BE2C (cell line): ENCODE measurements around the gene ANGPTL8.

ENCODE experiments used
- DNase-seq: peaks from one replicate; pipeline ENCODE4 v3.0.0-alpha.2; 2020
- H3K27me3 ChIP-seq: fragments of 250-450 bp; sonication (Bioruptor Pico); 2 replicates; pipeline ENCODE4 v1.5.1; 2020; ENCODE audit warnings: mild to moderate bottlenecking
- H3K36me3 ChIP-seq: fragments of 250-450 bp; sonication (Bioruptor Pico); 2 replicates; pipeline ENCODE4 v1.5.1; 2020; ENCODE audit warnings: mild to moderate bottlenecking
- H3K4me1 ChIP-seq: fragments of 250-450 bp; sonication (Bioruptor Pico); 2 replicates; pipeline ENCODE4 v1.5.1; 2020
- H3K4me3 ChIP-seq: 2 replicates; pipeline ENCODE4 v1.5.1; 2011; ENCODE audit warnings: low read depth, low read length
- H3K9me3 ChIP-seq: fragments of 250-450 bp; sonication (Bioruptor Pico); 2 replicates; pipeline ENCODE4 v1.5.1; 2020
- CTCF ChIP-seq: IDR thresholded peaks from 2 replicates; pipeline ENCODE4 v1.5.1; 2012; ENCODE audit warnings: mild to moderate bottlenecking, low read depth, low read length

ANGPTL8 gene

DNA sequence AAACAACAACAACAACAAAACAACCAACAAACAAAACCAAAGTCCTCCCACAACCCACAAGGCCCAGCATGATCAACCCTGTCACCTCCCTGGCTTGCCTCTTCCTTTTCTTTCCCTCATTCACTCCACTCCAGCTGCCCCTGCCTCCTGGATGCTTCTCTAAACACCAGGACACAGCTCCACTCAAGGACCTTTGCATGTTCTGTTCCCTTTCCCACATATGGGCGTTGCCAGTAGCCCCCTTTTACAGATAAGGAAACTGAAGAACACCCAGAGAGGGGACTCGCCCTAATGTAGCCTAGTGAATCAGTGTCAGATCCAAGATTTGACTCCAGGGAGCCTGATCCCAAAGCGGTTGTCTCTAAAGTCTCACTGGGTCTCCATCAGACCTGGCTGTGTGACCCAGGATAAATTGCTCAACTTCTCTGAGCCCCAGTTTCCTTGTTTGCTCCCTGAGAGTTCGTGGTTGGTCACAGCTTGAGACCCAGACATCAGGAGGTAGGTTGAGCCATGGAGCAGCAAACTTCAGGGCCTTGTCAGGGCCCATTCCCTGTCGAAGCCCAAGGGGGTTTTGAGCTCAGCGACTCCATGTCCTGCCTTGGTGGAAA lies 25.9 kb downstream of the ANGPTL8 start:
- H3K4me3 ChIP-seq, result no peak overlapping the region
- no peak for TF ChIP-seq CTCF
- no peaks in the 10 kb centered on the region for H3K9me3 ChIP-seq
- no peaks in the 10 kb centered on the region for H3K27me3 ChIP-seq
- H3K4me1 ChIP-seq, result no peaks in the 10 kb centered on the region; the same call in 1 of the 2 replicates
- H3K36me3 ChIP-seq, result no peaks in the 10 kb centered on the region
- DNase-seq, result no peak

DNA sequence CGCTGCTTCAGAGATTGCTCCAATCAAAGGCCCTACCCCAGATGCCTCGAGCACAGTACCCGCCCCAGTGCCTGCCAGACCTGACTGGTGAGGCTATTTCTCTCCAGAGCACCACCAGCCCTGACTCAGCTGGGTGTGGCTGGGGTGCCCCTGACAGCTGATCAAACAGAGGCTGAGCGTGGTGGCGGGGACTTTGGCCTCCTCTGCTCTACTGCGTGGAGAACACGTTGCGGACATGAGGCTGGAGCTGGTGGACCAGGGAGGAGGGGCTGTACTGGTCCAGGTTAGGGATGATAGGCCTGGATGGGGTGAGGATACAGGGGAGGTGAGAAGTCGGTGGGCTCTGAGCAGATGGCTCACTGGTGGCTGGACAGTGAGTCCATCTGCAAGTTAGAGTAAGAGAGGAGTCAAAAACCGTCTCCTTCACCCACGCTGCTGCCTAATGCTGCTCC lies 26.4 kb downstream of the ANGPTL8 start:
- no peak overlapping the region for H3K4me3 ChIP-seq
- DNase-seq, result no peak
- H3K4me1 ChIP-seq, result no peaks in the 10 kb centered on the region; the same call in 1 of the 2 replicates
- H3K9me3 ChIP-seq, result no peaks in the 10 kb centered on the region
- H3K27me3 ChIP-seq, result no peaks in the 10 kb centered on the region
- H3K36me3 ChIP-seq, result no peaks in the 10 kb centered on the region
- TF ChIP-seq CTCF, result no peak

DNA sequence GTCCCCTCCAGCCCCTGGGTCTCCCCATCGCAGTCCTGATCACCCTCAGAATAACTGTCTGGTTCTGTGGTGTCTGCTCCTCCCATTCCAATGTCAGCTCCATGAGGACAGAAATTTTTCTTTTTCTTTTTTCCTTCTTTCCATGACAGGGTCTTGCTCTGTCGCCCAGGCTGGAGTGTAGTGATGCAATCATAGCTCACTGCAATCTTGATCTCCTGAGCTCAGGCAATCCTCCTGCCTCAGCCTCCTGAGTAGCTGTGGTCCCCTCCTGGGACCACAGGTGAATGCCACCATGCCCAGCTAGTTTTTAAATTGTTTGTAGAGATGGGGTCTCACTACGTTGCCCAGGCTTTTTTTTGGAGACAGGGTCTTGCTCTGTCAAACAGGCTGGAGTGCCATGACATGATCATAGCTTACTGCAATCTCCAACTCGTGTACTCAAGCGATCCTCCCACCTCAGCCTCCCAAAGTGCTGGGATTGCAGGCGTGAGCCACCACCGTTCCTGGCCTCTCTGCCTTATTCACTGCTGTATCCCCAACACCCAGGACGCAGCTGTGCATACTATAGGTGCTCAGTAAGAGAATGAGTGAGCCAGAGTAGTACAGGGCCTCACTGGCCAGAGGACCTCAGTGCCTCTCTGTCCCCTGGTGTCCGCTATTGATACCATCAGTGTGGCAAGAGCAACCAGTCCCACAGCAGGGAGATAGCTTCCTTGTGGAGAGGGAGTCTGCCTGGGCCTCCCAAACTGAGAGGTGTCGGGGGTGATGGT lies 28.1 kb downstream of the ANGPTL8 start:
- TF ChIP-seq CTCF, result no peak
- Histone ChIP-seq H3K36me3 (no peaks in the 10 kb centered on the region), H3K4me1 (no peaks in the 10 kb centered on the region; the same call in 1 of the 2 replicates), H3K27me3 (no peaks in the 10 kb centered on the region), H3K9me3 (no peaks in the 10 kb centered on the region), H3K4me3 (no peak overlapping the region)
- no peak for DNase-seq

- H3K36me3 ChIP-seq, result no peaks in the 10 kb centered on the region
- DNase-seq, result peak; percentile 28
- H3K4me1 ChIP-seq, result no peaks in the 10 kb centered on the region; the same call in 1 of the 2 replicates
- H3K27me3 ChIP-seq, result no peaks in the 10 kb centered on the region
- no peak overlapping the region for H3K4me3 ChIP-seq
- no peak for TF ChIP-seq CTCF
- no peaks in the 10 kb centered on the region for H3K9me3 ChIP-seq
These were observed 29.4 kb downstream of the ANGPTL8 start for GRCh38 chr19:11268783-11269267.

- Histone ChIP-seq H3K4me1 (no peaks in the 10 kb centered on the region; the same call in 1 of the 2 replicates), H3K36me3 (no peaks in the 10 kb centered on the region), H3K9me3 (no peaks in the 10 kb centered on the region), H3K27me3 (no peaks in the 10 kb centered on the region), H3K4me3 (no peak overlapping the region)
- DNase-seq, result no peak
- no peak for TF ChIP-seq CTCF
These were observed 30.0 kb downstream of the ANGPTL8 start for GRCh38 chr19:11269408-11269807.

DNA sequence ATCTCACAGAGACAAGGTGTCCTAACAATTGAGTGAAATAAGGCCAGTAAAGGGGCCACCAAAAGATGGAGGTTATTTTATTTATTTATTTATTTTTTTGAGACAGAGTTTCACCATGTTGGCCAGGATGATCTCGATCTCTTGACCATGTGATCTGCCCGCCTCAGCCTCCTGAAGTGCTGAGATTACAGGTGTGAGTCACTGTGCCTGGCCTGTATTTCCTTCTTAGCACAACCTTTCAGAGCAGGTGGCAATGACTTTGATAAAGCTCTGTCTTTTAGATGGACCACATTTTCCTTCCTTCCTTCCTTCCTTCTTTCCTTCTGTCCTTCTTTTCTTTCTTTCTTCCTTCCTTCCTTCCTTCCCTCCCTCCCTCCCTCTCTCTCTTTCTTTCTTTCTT lies 33.9 kb downstream of the ANGPTL8 start:
- Histone ChIP-seq H3K4me1 (no peaks in the 10 kb centered on the region; the same call in 1 of the 2 replicates), H3K27me3 (no peaks in the 10 kb centered on the region), H3K36me3 (no peaks in the 10 kb centered on the region), H3K4me3 (no peak overlapping the region), H3K9me3 (no peaks in the 10 kb centered on the region)
- TF ChIP-seq CTCF, result no peak
- no peak for DNase-seq
